ENCODE results near the gene GFRAL. TPM values are rescaled to one million over a fixed set of nuclear protein-coding genes. Genes with fewer than 3 reads are reported as not detected.
A peak's percentile ranks its signal among the peaks of the same experiment; 100 is the strongest.

Gene GFRAL
- total RNA-seq (ENCODE audit: low replicate concordance): not detected in 2 replicates

GRCh38 chr6:55327169-55327568 lies at the start of gene GFRAL:
Gene GFRAL, plus strand, starts transcription at chr6:55327469. Its CDS starts 86 bp downstream, at chr6:55327555.
- H3K27ac ChIP-seq: no peak within 1 kb of the TSS
- H3K27ac Mint-ChIP-seq: no peak within 1 kb of the TSS
- H3K27me3 Mint-ChIP-seq (ENCODE audit: insufficient read depth, low read depth): no peaks in the 10 kb centered on the region
- H3K4me1 ChIP-seq: no peaks in the 10 kb centered on the region
- no peaks in the 10 kb centered on the region for H3K79me2 ChIP-seq (ENCODE audit: low read depth)
- no peaks in the 10 kb centered on the region for H4K20me1 ChIP-seq (ENCODE audit: low read depth)
- no peaks in the 10 kb centered on the region for H3K4me1 Mint-ChIP-seq
- H3K9me3 ChIP-seq (ENCODE audit: low read depth): no peaks in the 10 kb centered on the region
- no peak within 1 kb of the TSS for H3K4me3 Mint-ChIP-seq
- no peaks in the 10 kb centered on the region for H3K27me3 ChIP-seq
- H3K9ac ChIP-seq: no peak within 1 kb of the TSS
- H3K4me2 ChIP-seq: no peak within 1 kb of the TSS
- H2AFZ ChIP-seq (replicated peaks): no peak within 1 kb of the TSS
- no peaks in the 10 kb centered on the region for H3F3A ChIP-seq (ENCODE audit: low read depth)
- no peaks in the 10 kb centered on the region for H3K36me3 Mint-ChIP-seq
- DNase-seq (ENCODE audit: low spot score): no peak
- no peak within 1 kb of the TSS for H3K4me3 ChIP-seq
- H3K9me3 Mint-ChIP-seq: no peaks in the 10 kb centered on the region
- H3K36me3 ChIP-seq: no peaks in the 10 kb centered on the region
- TF ChIP-seq CTCF (IDR thresholded peaks at IDR 0.05) (no peak), EZH2phosphoT487 (IDR thresholded peaks at IDR 0.05) (no peak), EZH2 (IDR thresholded peaks at IDR 0.05) (no peak)

- Mint-ChIP-seq H3K4me1 (peaks cover 8% of the 10 kb centered on the region), H3K9me3 (no peaks in the 10 kb centered on the region)
- no peak overlapping the region for H3K4me2 ChIP-seq
These were observed 49.6 kb upstream of the GFRAL start for GRCh38 chr6:55277646-55278045.

GRCh38 chr6:55281215-55281614 lies 46.1 kb upstream of the GFRAL start:
- H3K36me3 ChIP-seq: no peaks in the 10 kb centered on the region
- no peak overlapping the region for H3K4me2 ChIP-seq
- Mint-ChIP-seq H3K4me1 (peaks cover 8% of the 10 kb centered on the region), H3K4me3 (no peak overlapping the region), H3K9me3 (no peaks in the 10 kb centered on the region), H3K27ac (no peak overlapping the region), H3K36me3 (no peaks in the 10 kb centered on the region), H3K27me3 (ENCODE audit: insufficient read depth, low read depth) (no peaks in the 10 kb centered on the region)
- no peak overlapping the region for H2AFZ ChIP-seq (replicated peaks)
- H3K9ac ChIP-seq: no peak overlapping the region
- no peaks in the 10 kb centered on the region for H4K20me1 ChIP-seq (ENCODE audit: low read depth)
- no peaks in the 10 kb centered on the region for H3K9me3 ChIP-seq (ENCODE audit: low read depth)
- H3K27me3 ChIP-seq: no peaks in the 10 kb centered on the region
- TF ChIP-seq EZH2 (IDR thresholded peaks at IDR 0.05) (no peak), CTCF (IDR thresholded peaks at IDR 0.05) (no peak), EZH2phosphoT487 (IDR thresholded peaks at IDR 0.05) (no peak)
- no peak overlapping the region for H3K4me3 ChIP-seq
- no peak for DNase-seq (ENCODE audit: low spot score)
- H3K27ac ChIP-seq: no peak overlapping the region
- H3K79me2 ChIP-seq (ENCODE audit: low read depth): no peaks in the 10 kb centered on the region
- no peaks in the 10 kb centered on the region for H3F3A ChIP-seq (ENCODE audit: low read depth)
- H3K4me1 ChIP-seq: no peaks in the 10 kb centered on the region

More at GRCh38 chr6:55277646-55278045, 49.6 kb upstream of the GFRAL start:
- Mint-ChIP-seq H3K27ac (no peak overlapping the region), H3K27me3 (ENCODE audit: insufficient read depth, low read depth) (no peaks in the 10 kb centered on the region), H3K36me3 (no peaks in the 10 kb centered on the region), H3K4me3 (no peak overlapping the region)
- H3K36me3 ChIP-seq: no peaks in the 10 kb centered on the region
- H3K27ac ChIP-seq: no peak overlapping the region
- peak overlapping the region; percentile 80 for H2AFZ ChIP-seq (replicated peaks)
- DNase-seq (ENCODE audit: low spot score): no peak
- H3F3A ChIP-seq (ENCODE audit: low read depth): no peaks in the 10 kb centered on the region
- TF ChIP-seq EZH2 (IDR thresholded peaks at IDR 0.05) (no peak), CTCF (IDR thresholded peaks at IDR 0.05) (no peak), EZH2phosphoT487 (IDR thresholded peaks at IDR 0.05) (no peak)
- H3K4me3 ChIP-seq: no peak overlapping the region
- H3K27me3 ChIP-seq: no peaks in the 10 kb centered on the region
- no peak overlapping the region for H3K9ac ChIP-seq
- H3K4me1 ChIP-seq: no peaks in the 10 kb centered on the region
- no peaks in the 10 kb centered on the region for H4K20me1 ChIP-seq (ENCODE audit: low read depth)
- no peaks in the 10 kb centered on the region for H3K9me3 ChIP-seq (ENCODE audit: low read depth)
- H3K79me2 ChIP-seq (ENCODE audit: low read depth): no peaks in the 10 kb centered on the region
